Tibial nerve (tissue), 3 donors: Measurements from ENCODE around the gene PDE3A.

Source experiments
- EP300 ChIP-seq, 2 donors: sonication (generic); formaldehyde crosslinking; IDR thresholded peaks; one replicate each; pipeline ENCODE4 v1.6.1; 2017; ENCODE audit warnings: antibody characterized with exemption in 2 of 2, mild to moderate bottlenecking in 1 of 2
- POLR2A ChIP-seq, 2 donors: fragments of 450-650 bp; IDR thresholded peaks; one replicate each; pipeline ENCODE4 v1.6.1; 2017; ENCODE audit warnings: antibody characterized with exemption in 2 of 2, mild to moderate bottlenecking in 2 of 2, moderate library complexity in 2 of 2

DNA sequence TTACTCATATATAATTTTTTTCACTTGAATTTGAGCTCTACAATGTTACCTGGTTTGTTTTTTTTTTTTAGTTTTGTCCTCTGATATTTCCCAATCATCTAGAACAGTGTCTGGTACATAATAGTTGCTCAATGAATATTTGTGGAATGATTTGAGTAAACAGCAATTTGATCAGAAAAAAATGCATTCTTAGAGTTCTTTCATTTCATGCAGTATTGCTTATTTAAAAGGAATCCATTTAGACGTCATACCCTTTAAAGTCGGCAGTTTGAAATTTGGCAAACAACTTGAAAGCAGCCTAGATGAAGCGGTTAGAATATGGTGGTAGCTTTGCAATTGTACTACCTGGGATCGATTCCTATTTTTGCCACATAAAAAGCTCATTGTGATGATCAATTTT, 140.0 kb downstream of the PDE3A start:
- TF ChIP-seq EP300 (IDR thresholded peaks at IDR 0.05) (no peak), POLR2A (IDR thresholded peaks at IDR 0.05) (no peak)
